K562 (cell line): ENCODE measurements around the gene BICD1. TPM values are rescaled to one million over a fixed set of nuclear protein-coding genes. Genes with fewer than 3 reads are reported as not detected.

Experiments used
- ATAC-seq: fragments of 200-7000 bp; cut with Tn5 transposase; 3 replicates; pipeline ENCODE4 v1.9.1; 2020; ENCODE audit warnings: moderate library complexity
- BruUV-seq: library from RNA; stranded (reverse); fragments of 400-500 nt; replicated peaks from 2 replicates; lab custom pipeline; 2021; lab: Mats Ljungman, UMichigan
- CTCF ChIA-PET: fragments of 300-600 bp; formaldehyde crosslinking; extraction: SDS; loops from one replicate; lab custom pipeline; 2021; ENCODE audit warnings: low intra/inter-chr PET ratio; lab: Yijun Ruan, JAX
- POLR2A ChIA-PET: fragments of 300-600, 350-650 bp; sonication (Branson Sonifier 250); formaldehyde crosslinking; extraction: SDS; loops from one replicate; lab custom pipeline; 2021; ENCODE audit warnings: antibody characterized with exemption, inconsistent platforms; lab: Yijun Ruan, JAX
- DNase-seq, 4 experiments: peaks; one replicate each; pipeline versions ENCODE4 v3.0.0 to v3.0.0-alpha.2; 2011 to 2018; ENCODE audit warnings: low spot score in 3 of 4, mixed read lengths in 3 of 4; ENCODE audit errors: extremely low read depth in 1 of 4
- FAIRE-seq: peaks from 2 replicates; lab custom pipeline; 2011; peaks lifted over from hg19 to GRCh38; lab: Jason Lieb, UNC
- H2AFZ ChIP-seq: 2 replicates; pipeline ENCODE4 v1.6.0; 2011; ENCODE audit warnings: low read depth, low read length, control low read depth, inconsistent platforms
- H3K27ac ChIP-seq: fragments of 200-600 bp; 3 replicates; pipeline ENCODE4 v1.8.0; 2011; ENCODE audit warnings: low read depth, mild to moderate bottlenecking, control low read depth, inconsistent platforms, low read length, moderate library complexity, mixed read lengths; ENCODE audit errors: extremely low read depth
- H3K27me3 ChIP-seq, 2 experiments: fragments of 300-600 bp in 1 of 2; 2 replicates in 1 of 2; 3 replicates in 1 of 2; pipeline versions ENCODE4 v1.6.0 to v1.8.0; 2011; ENCODE audit warnings: inconsistent platforms in 2 of 2, low read length in 2 of 2, mild to moderate bottlenecking in 1 of 2, mixed read lengths in 1 of 2, moderate library complexity in 1 of 2; ENCODE audit not compliant: control insufficient read depth in 2 of 2, insufficient read depth in 2 of 2
- H3K36me3 ChIP-seq: fragments of 300-600 bp; 3 replicates; pipeline ENCODE4 v1.8.0; 2011; ENCODE audit warnings: mild to moderate bottlenecking, low read length, inconsistent platforms; ENCODE audit not compliant: control insufficient read depth, insufficient read depth
- H3K4me1 ChIP-seq, 2 experiments: fragments of 200-600 bp in 1 of 2; replicated peaks in 1 of 2; 2 replicates in 1 of 2; 3 replicates in 1 of 2; pipeline versions ENCODE4 v1.5.1 to v1.8.0; 2011; ENCODE audit warnings: inconsistent platforms in 2 of 2, low read length in 2 of 2, mild to moderate bottlenecking in 1 of 2, mixed read lengths in 1 of 2, moderate library complexity in 1 of 2; ENCODE audit not compliant: control insufficient read depth in 2 of 2, insufficient read depth in 2 of 2
- H3K4me2 ChIP-seq: 2 replicates; pipeline ENCODE4 v1.6.1; 2011; ENCODE audit warnings: low read length, control low read depth, inconsistent platforms, mixed read lengths; ENCODE audit not compliant: insufficient read depth
- H3K4me3 ChIP-seq: fragments of 200-600 bp; sonication (generic), shearing (Covaris generic); 2 replicates; pipeline ENCODE4 v1.5.1; 2016; ENCODE audit warnings: control low read depth, inconsistent platforms
- H3K79me2 ChIP-seq: fragments of 200-600 bp; 3 replicates; pipeline ENCODE4 v1.8.0; 2011; ENCODE audit warnings: low read length, inconsistent platforms; ENCODE audit not compliant: control insufficient read depth, insufficient read depth
- H3K9ac ChIP-seq, 2 experiments: 2 replicates each; pipeline versions ENCODE4 v1.6.0 to v1.6.1; 2011; ENCODE audit warnings: low read depth in 2 of 2, low read length in 2 of 2, control low read depth in 1 of 2, inconsistent platforms in 1 of 2, mild to moderate bottlenecking in 1 of 2, mixed read lengths in 1 of 2; ENCODE audit not compliant: insufficient read depth in 1 of 2
- H3K9me1 ChIP-seq: one replicate; pipeline ENCODE4 v1.6.0; 2011; ENCODE audit warnings: inconsistent platforms, mild to moderate bottlenecking, low read length, moderate library complexity; ENCODE audit not compliant: control insufficient read depth, insufficient read depth
- H3K9me3 ChIP-seq: replicated peaks from 2 replicates; pipeline ENCODE4 v1.5.1; 2011; ENCODE audit warnings: low read depth, low read length, inconsistent platforms; ENCODE audit not compliant: control insufficient read depth, insufficient read depth
- H4K20me1 ChIP-seq: replicated peaks from 2 replicates; pipeline ENCODE4 v1.6.1; 2011; ENCODE audit warnings: low read length, inconsistent platforms, mixed read lengths; ENCODE audit not compliant: control insufficient read depth, insufficient read depth
- MGA ChIP-seq: fragments of 450-650 bp; IDR thresholded peaks from 2 replicates; pipeline ENCODE4 v1.6.1; 2016; ENCODE audit warnings: mild to moderate bottlenecking, moderate library complexity
- MITF ChIP-seq: IDR thresholded peaks from 2 replicates; pipeline ENCODE4 v1.6.1; 2014; ENCODE audit warnings: antibody characterized with exemption
- OTX1 ChIP-seq: fragments of 450-650 bp; formaldehyde crosslinking; IDR thresholded peaks from 2 replicates; pipeline ENCODE4 v1.4.0; 2022; ENCODE audit warnings: mild to moderate bottlenecking
- PRDM10 ChIP-seq: fragments of 450-650 bp; IDR thresholded peaks from 2 replicates; pipeline ENCODE4 v1.6.1; 2018; ENCODE audit not compliant: partially characterized antibody
- WGBS: fragments of 100-300 bp; shearing (Covaris generic); methylation state at CpG from one replicate; pipeline ENCODE4 v1.1.6; 2016; ENCODE audit warnings: low coverage, mixed read lengths; ENCODE audit not compliant: insufficient coverage; ENCODE audit errors: missing lambda C conversion rate; 5-methylcytosine and 5-hydroxymethylcytosine counted together
- in situ Hi-C: fragments of 300-500 bp; cut with MboI; formaldehyde crosslinking; loops from 4 replicates; pipeline ENCODE4 v1.15.0; 2018; ENCODE audit warnings: inconsistent platforms, mixed read lengths
- intact Hi-C: fragments of 100-400 bp; cut with micrococcal nuclease; formaldehyde crosslinking; loops from 2 replicates; pipeline ENCODE4 v1.14.2; 2022
- polyA plus RNA-seq, 8 experiments: library from polyadenylated mRNA; depleted of rRNA in 4 of 8; stranded (reverse) in 5 of 8; unstranded in 3 of 8; fragments of >200 nt; fragmentation: Nextera tagmentation in 2 of 8; fragmentation: Illumina TruSeq in 1 of 8; extraction: Ambion mirVana in 2 of 8; extraction: Trizol in 1 of 8; gene quantifications; 2 replicates each; pipeline versions ENCODE4 v1.2.1 to v1.2.3, GENCODE V29; 2011 to 2014; ENCODE audit warnings: inconsistent platforms in 1 of 8, missing spikeins in 1 of 8
- total RNA-seq, 7 experiments: library from RNA; depleted of rRNA in 6 of 7; stranded (reverse); fragments of >200 nt in 6 of 7; fragmentation: Illumina TruSeq in 2 of 7; extraction: Trizol in 2 of 7; gene quantifications; 2 replicates each; pipeline versions ENCODE4 v1.2.1 to v1.2.3, GENCODE V29; 2011 to 2021; ENCODE audit warnings: low replicate concordance in 1 of 7

BICD1 gene
- total and polyA plus RNA-seq, 9 of the 15 experiments (the other 6 are each of a cell fraction or from before 2014, with no cell fraction given) = 3.5 to 21.1 (median 12.5) TPM

- no peak overlapping the region for H3K4me3 ChIP-seq
- H3K9me3 ChIP-seq = no peaks in the 10 kb centered on the region
- no TSS peak for BruUV-seq
- ChIA-PET CTCF (no interaction called here), POLR2A (interaction anchor here (2.1 kb wide), 1 partner anchor 8 kb away, joined by 6 read pairs; no protein-coding TSS in a partner anchor)
- in situ Hi-C loops (no loop called here), intact Hi-C loops (no loop called here)
- H3K4me2 ChIP-seq = no peak overlapping the region
- FAIRE-seq (peak; percentile 6), DNase-seq (no peak), ATAC-seq (no peak)
- H3K9me1 ChIP-seq = no peaks in the 10 kb centered on the region
- peaks cover 0 to 10% of the 10 kb centered on the region in 2 experiments; a peak in 3 of 5 replicates for H3K4me1 ChIP-seq
- H3K79me2 ChIP-seq = no peaks in the 10 kb centered on the region
- H3K27me3 ChIP-seq = no peaks in the 10 kb centered on the region
- H3K27ac ChIP-seq = no peak overlapping the region
- no peaks in the 10 kb centered on the region for H4K20me1 ChIP-seq
- no peaks in the 10 kb centered on the region for H3K36me3 ChIP-seq
- H2AFZ ChIP-seq = no peak overlapping the region
- H3K9ac ChIP-seq = no peak overlapping the region
- 73% methylated on average over 3 of the region's 3 CpGs for WGBS
- TF ChIP-seq PRDM10 = no peak
- no peak for TF ChIP-seq MGA
- TF ChIP-seq MITF = no peak
- no peak for TF ChIP-seq OTX1 (CRISPR knock-in tag)
These were observed 48.4 kb downstream of the BICD1 start for GRCh38 chr12:32155041-32155440.
